Fibroblast of the aortic adventitia (primary cell): ENCODE results near the gene BCDIN3D. TPM values are rescaled to one million over a fixed set of nuclear protein-coding genes. Genes with fewer than 3 reads are reported as not detected.
"Not testable (repeated sequence)": the region's sequence is repeated elsewhere in the genome, so short reads cannot be mapped to it uniquely, and the experiment has no call there.

Source experiments
- DNase-seq: peaks from one replicate; pipeline ENCODE4 v3.0.0-alpha.2; 2010; ENCODE audit warnings: low read depth
- H3K4me3 ChIP-seq: 2 replicates; pipeline ENCODE4 v1.5.1; 2011; ENCODE audit warnings: low read depth, mild to moderate bottlenecking, control low read depth, low read length, moderate library complexity
- CTCF ChIP-seq: IDR thresholded peaks from 2 replicates; pipeline ENCODE4 v1.5.1; 2011; ENCODE audit warnings: mild to moderate bottlenecking, low read length, control low read depth, inconsistent platforms; ENCODE audit not compliant: insufficient read depth
- total RNA-seq: library from RNA; depleted of rRNA; stranded (reverse); fragments of >200 nt; gene quantifications from 2 replicates; pipeline ENCODE4 v1.2.3, GENCODE V29; 2012; ENCODE audit warnings: low replicate concordance

Gene BCDIN3D
- total RNA-seq, 1 donor = 4.5 TPM

- TF ChIP-seq CTCF = peak; percentile 98
- DNase-seq = peak; percentile 60
- no peak overlapping the region for H3K4me3 ChIP-seq
Measured at GRCh38 chr12:49866859-49867569, 24.1 kb upstream of the BCDIN3D start.

GRCh38 chr12:49865782-49866135 lies 22.9 kb upstream of the BCDIN3D start:
- TF ChIP-seq CTCF = no peak
- DNase-seq = no peak
- H3K4me3 ChIP-seq = no peak overlapping the region

GRCh38 chr12:49865109-49865781 lies 22.3 kb upstream of the BCDIN3D start:
- no peak for DNase-seq
- no peak for TF ChIP-seq CTCF
- no peak overlapping the region for H3K4me3 ChIP-seq

GRCh38 chr12:49864798-49865090 lies 21.8 kb upstream of the BCDIN3D start:
- DNase-seq = no peak
- no peak overlapping the region for H3K4me3 ChIP-seq
- no peak for TF ChIP-seq CTCF

GRCh38 chr12:49863946-49864797 lies 21.3 kb upstream of the BCDIN3D start:
- no peak overlapping the region for H3K4me3 ChIP-seq
- TF ChIP-seq CTCF = no peak
- DNase-seq = no peak

GRCh38 chr12:49860921-49861320 lies 18.0 kb upstream of the BCDIN3D start:
- H3K4me3 ChIP-seq, DNase-seq: not testable (repeated sequence)

GRCh38 chr12:49855890-49856289 lies 13.0 kb upstream of the BCDIN3D start:
- not testable (repeated sequence) for H3K4me3 ChIP-seq, DNase-seq

GRCh38 chr12:49854976-49855375 lies 12.1 kb upstream of the BCDIN3D start:
- no peak for DNase-seq
- TF ChIP-seq CTCF = no peak
- H3K4me3 ChIP-seq = no peak overlapping the region
